ENCODE data around the gene LITAF. TPM values are rescaled to one million over a fixed set of nuclear protein-coding genes. Genes with fewer than 3 reads are reported as not detected.
"Not testable (repeated sequence)": the region's sequence is repeated elsewhere in the genome, so short reads cannot be mapped to it uniquely, and the experiment has no call there.

LITAF gene
- total and polyA plus RNA-seq, 7 donors: 5.0 to 60.2 (median 20.7) TPM

DNA sequence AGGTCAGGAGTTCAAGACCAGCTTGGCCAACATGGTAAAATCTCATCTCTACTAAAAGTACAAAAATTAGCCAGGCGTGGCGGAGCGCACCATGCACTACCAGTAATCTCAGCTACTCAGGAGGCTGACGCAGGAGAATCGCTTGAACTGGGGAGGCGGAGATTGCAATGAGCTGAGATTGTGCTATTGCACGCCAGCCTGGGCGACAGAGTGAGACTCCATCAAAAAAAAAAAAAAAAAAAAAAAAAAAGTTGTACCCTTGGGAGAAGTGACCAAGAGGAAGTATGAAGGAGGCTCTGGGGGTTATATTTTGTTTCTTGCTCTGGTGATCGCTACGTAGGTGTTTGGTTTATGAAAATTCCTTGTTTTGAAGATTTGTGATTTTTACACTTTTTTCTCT is 66.3 kb downstream of the LITAF start:
- 95 to 97% (median 95%) methylated on average over 10 of the region's 10 CpGs for WGBS, 3 donors
- H3K4me1 ChIP-seq: no peaks in the 10 kb centered on the region
- H3K27me3 ChIP-seq (ENCODE audit: insufficient read depth in 3 of 3, low read length in 2 of 3): no peaks in the 10 kb centered on the region
- intact Hi-C loops (cut with DNase I): no loop called here
- TF ChIP-seq, protein P1, sequence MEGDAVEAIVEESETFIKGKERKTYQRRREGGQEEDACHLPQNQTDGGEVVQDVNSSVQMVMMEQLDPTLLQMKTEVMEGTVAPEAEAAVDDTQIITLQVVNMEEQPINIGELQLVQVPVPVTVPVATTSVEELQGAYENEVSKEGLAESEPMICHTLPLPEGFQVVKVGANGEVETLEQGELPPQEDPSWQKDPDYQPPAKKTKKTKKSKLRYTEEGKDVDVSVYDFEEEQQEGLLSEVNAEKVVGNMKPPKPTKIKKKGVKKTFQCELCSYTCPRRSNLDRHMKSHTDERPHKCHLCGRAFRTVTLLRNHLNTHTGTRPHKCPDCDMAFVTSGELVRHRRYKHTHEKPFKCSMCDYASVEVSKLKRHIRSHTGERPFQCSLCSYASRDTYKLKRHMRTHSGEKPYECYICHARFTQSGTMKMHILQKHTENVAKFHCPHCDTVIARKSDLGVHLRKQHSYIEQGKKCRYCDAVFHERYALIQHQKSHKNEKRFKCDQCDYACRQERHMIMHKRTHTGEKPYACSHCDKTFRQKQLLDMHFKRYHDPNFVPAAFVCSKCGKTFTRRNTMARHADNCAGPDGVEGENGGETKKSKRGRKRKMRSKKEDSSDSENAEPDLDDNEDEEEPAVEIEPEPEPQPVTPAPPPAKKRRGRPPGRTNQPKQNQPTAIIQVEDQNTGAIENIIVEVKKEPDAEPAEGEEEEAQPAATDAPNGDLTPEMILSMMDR (IDR thresholded peaks at IDR 0.05): no peak
- no peaks in the 10 kb centered on the region for H3K9me3 ChIP-seq
- DNase-seq (no peak), ATAC-seq (no peak)
- H3K4me3 ChIP-seq: no peak overlapping the region
- no peaks in the 10 kb centered on the region for H3K36me3 ChIP-seq (ENCODE audit: insufficient read depth in 1 of 2, low read depth in 1 of 2)
- H3K27ac ChIP-seq: no peak overlapping the region

DNA sequence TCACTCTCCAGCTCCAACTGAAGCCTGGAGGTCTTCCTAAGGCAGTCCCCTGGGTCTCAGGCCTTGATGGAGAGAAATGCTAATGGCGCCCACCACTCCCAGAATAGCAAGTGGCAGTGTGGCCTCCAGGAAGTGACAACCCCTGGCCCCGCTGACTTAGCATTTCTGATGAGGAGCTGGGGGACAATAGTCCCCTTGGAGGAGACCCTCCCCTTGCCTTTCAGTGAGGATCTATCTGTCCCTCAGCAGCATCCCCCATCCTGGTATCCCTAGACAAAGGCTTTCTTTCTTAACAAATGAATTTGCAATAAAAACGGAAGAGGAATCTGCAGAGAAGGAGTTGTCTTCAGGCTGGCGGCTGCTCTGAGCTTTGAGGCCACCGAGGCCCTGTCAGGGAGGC is 68.8 kb downstream of the LITAF start:
- Histone ChIP-seq H3K27ac (no peak overlapping the region), H3K27me3 (ENCODE audit: insufficient read depth in 3 of 3, low read length in 2 of 3) (no peaks in the 10 kb centered on the region), H3K4me3 (no peak overlapping the region), H3K9me3 (no peaks in the 10 kb centered on the region), H3K36me3 (ENCODE audit: insufficient read depth in 1 of 2, low read depth in 1 of 2) (no peaks in the 10 kb centered on the region), H3K4me1 (no peaks in the 10 kb centered on the region)
- peak in 1 of 2 donors; percentile 21 for DNase-seq
- ATAC-seq: no peak
- intact Hi-C loops (cut with DNase I): no loop called here
- 74 to 78% (median 76%) methylated on average over 5 of the region's 5 CpGs for WGBS, 3 donors
- TF ChIP-seq, protein P1 (IDR thresholded peaks at IDR 0.05): no peak

DNA sequence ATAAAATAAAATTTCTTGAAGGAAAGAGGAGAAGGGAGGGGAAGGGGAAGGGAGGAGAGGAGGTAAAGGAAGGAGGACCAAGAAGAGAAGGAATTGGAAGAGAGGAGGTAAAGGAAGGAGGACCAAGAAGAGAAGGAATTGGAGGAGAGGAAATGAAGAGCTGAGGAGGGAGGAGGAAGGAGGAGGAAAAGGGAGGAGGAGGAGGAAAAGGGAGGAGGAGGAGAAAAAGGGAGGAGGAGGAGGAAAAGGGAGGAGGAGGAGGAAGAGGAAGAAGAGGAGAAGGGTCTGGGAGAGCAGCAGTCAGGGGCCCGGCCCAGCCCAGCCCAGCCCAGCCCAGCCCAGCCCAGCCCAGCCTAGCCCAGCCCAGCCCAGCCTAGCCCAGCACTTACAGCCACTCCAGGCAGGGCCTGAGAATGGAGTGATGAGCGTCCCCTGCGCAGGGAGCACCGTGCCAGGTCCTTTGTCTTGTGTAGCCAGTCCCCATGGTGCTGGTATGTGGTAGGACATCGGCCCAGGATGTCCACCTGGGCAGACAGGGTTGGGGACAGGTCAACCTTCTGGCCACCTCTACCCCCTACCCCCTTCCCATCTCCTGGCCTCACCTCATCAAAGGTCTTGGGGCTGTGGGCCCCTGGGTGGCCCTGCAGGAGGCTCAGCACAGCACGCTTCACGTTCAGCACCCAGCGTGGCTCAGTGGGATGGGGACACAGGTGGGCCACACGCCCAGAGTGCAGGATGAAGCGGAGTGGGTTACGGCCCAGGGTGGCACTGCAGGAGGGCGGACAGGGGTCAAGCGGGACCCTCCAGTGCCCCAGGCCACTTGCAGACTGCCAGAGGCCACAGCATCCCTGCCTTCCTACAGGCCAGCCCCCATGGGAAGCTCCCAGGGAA is 70.9 kb downstream of the LITAF start:
- Histone ChIP-seq H3K4me1 (no peaks in the 10 kb centered on the region), H3K4me3 (no peak overlapping the region), H3K27ac (no peak overlapping the region), H3K27me3 (ENCODE audit: insufficient read depth in 3 of 3, low read length in 2 of 3) (no peaks in the 10 kb centered on the region), H3K36me3 (ENCODE audit: insufficient read depth in 1 of 2, low read depth in 1 of 2) (no peaks in the 10 kb centered on the region), H3K9me3 (no peaks in the 10 kb centered on the region)
- ATAC-seq (no peak), DNase-seq (peak in 1 of 2 donors; percentile 35)
- 71 to 85% (median 72%) methylated on average over 13 of the region's 13 CpGs for WGBS, 3 donors
- intact Hi-C loops (cut with DNase I): no loop called here
- TF ChIP-seq, protein P1 (IDR thresholded peaks at IDR 0.05): no peak

DNA sequence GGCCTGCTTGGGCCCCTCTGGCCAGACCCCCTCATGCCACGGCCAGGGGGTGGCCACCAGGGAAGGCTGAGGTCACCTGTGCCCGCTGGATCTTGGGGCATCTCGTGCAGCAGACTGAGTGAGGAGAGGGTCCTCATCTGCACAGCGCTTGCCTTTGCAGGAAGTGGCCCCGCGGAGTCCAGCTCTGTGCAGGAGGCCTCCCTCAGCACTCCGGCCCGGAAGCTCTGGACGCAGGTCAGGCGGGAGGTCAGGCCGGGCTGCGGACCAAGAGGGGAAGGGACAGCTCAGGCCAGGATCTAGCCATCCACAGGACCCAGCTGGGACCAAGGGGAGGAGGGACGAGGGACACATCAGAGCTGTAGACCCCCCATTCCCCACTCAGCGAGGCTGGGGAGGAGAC is 72.4 kb downstream of the LITAF start:
- no peaks in the 10 kb centered on the region for H3K36me3 ChIP-seq (ENCODE audit: insufficient read depth in 1 of 2, low read depth in 1 of 2)
- H3K4me3 ChIP-seq: no peak overlapping the region
- no peak overlapping the region for H3K27ac ChIP-seq
- ATAC-seq (no peak), DNase-seq (peak in 1 of 2 donors; percentile 26)
- TF ChIP-seq, protein P1 (IDR thresholded peaks at IDR 0.05): no peak
- no peaks in the 10 kb centered on the region for H3K27me3 ChIP-seq (ENCODE audit: insufficient read depth in 3 of 3, low read length in 2 of 3)
- no peaks in the 10 kb centered on the region for H3K9me3 ChIP-seq
- no peaks in the 10 kb centered on the region for H3K4me1 ChIP-seq
- WGBS, 3 donors: 78 to 89% (median 84%) methylated on average over 13 to 14 of the region's 14 CpGs
- intact Hi-C loops (cut with DNase I): no loop called here

DNA sequence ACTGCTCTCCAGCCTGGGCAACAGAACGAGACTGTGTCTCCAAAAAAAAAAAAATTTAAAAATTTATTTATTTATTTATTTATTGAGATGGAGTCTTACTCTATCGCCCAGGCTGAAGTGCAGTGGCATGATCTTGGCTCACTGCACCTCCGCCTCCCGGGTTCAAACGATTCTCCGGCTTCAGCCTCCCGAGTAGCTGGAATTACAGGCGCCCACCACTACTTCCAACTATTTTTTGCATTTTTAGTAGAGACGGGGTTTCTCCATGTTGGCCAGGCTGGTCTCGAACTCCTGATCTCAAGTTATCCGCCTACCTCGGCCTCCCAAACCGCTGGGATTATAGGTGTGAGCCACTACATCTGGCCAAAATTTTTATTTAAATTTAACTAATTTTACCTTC is 73.4 kb downstream of the LITAF start:
- ATAC-seq; H3K9me3 ChIP-seq; H3K4me1 ChIP-seq; H3K27me3 ChIP-seq (ENCODE audit: insufficient read depth in 3 of 3, low read length in 2 of 3); DNase-seq; H3K27ac ChIP-seq; H3K4me3 ChIP-seq; intact Hi-C loops (cut with DNase I); H3K36me3 ChIP-seq (ENCODE audit: insufficient read depth in 1 of 2, low read depth in 1 of 2): not testable (repeated sequence)
- WGBS, 3 donors: 92 to 94% (median 93%) methylated on average over 13 of the region's 13 CpGs

Data from psoas muscle (tissue), 8 donors.